ENCODE measurements around the gene ACAD11. TPM values are rescaled to one million over a fixed set of nuclear protein-coding genes. Genes with fewer than 3 reads are reported as not detected.

ACAD11 gene
- polyA plus RNA-seq, 3 donors: 0.31 to 25.4 (median 0.40) TPM

DNA sequence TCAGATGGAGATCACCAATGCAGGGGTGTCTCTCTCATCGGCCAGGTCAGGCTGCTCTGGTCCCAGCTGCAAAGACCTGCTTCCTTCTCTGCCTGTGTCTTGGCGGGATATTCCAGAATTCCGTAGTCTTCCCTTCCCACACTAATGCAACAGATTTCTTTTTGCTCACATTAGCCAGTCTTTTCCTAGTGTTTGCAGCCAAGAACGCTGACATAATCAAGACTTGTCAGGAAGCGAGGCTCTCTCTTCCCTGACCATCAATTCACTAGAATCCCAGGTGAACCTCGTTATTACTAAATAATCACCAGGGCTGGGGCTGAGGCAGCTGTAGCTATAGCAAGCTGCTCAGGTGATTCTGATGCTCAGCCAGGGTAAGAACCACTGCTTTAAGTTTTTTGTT lies 105.8 kb downstream of the ACAD11 start:
- intact Hi-C loops (cut with micrococcal nuclease): no loop called here
- H3K27me3 ChIP-seq (ENCODE audit: control insufficient read depth in 2 of 2, insufficient read depth in 2 of 2, low read length in 2 of 2): no peaks in the 10 kb centered on the region
- no peaks in the 10 kb centered on the region for H4K20me1 ChIP-seq (ENCODE audit: insufficient read depth, low read length)
- H3K27me3 Mint-ChIP-seq (ENCODE audit: low read depth in 3 of 3): peaks cover 0 to 3% (median 0%) of the 10 kb centered on the region in 3 donors
- H3K4me3 ChIP-seq (replicated peaks in 1 of 3; ENCODE audit: low read depth in 2 of 3, low read length in 3 of 3): no peak overlapping the region
- DNase-seq: no peak
- H3K4me3 Mint-ChIP-seq: no peak overlapping the region
- no peaks in the 10 kb centered on the region for H3K79me2 ChIP-seq (ENCODE audit: insufficient read depth, low read length)
- 96% methylated on average over 5 of the region's 6 CpGs for WGBS (ENCODE audit: insufficient coverage)
- no peak overlapping the region for H3K9ac ChIP-seq (ENCODE audit: insufficient read depth, low read length, poor library complexity, severe bottlenecking)
- no peaks in the 10 kb centered on the region for H3K36me3 ChIP-seq (replicated peaks in 1 of 2; ENCODE audit: control insufficient read depth in 1 of 2, insufficient read depth in 2 of 2, low read length in 2 of 2)
- H3K9me3 Mint-ChIP-seq: peaks cover 0 to 3% (median 0%) of the 10 kb centered on the region in 7 donors
- H3K27ac Mint-ChIP-seq: no peak overlapping the region
- H2AFZ ChIP-seq (ENCODE audit: insufficient read depth, low read depth, low read length, poor library complexity, severe bottlenecking): no peak overlapping the region
- H3K4me1 Mint-ChIP-seq: peaks cover 14% of the 10 kb centered on the region
- H3K27ac ChIP-seq (ENCODE audit: low read depth in 1 of 2, low read length in 2 of 2): no peak overlapping the region
- H3K36me3 Mint-ChIP-seq: peaks cover 4 to 11% of the 10 kb centered on the region in 2 donors
- H3K9me3 ChIP-seq (replicated peaks in 1 of 2; ENCODE audit: control insufficient read depth in 1 of 2, insufficient read depth in 1 of 2, low read length in 2 of 2): no peaks in the 10 kb centered on the region
- no peak for TF ChIP-seq CTCF (IDR thresholded peaks at IDR 0.05)
- H3K4me2 ChIP-seq (replicated peaks; ENCODE audit: extremely low read depth, low read length, poor library complexity, severe bottlenecking): no peak overlapping the region
- H3K4me1 ChIP-seq (ENCODE audit: control insufficient read depth in 1 of 2, insufficient read depth in 2 of 2, low read length in 2 of 2): peaks cover 5 to 7% of the 10 kb centered on the region in 2 donors

- Histone ChIP-seq H3K9ac (ENCODE audit: insufficient read depth, low read length, poor library complexity, severe bottlenecking) (no peak overlapping the region), H3K27me3 (ENCODE audit: control insufficient read depth in 2 of 2, insufficient read depth in 2 of 2, low read length in 2 of 2) (no peaks in the 10 kb centered on the region), H3K4me3 (replicated peaks in 1 of 3; ENCODE audit: low read depth in 2 of 3, low read length in 3 of 3) (no peak overlapping the region), H3K4me1 (ENCODE audit: control insufficient read depth in 1 of 2, insufficient read depth in 2 of 2, low read length in 2 of 2) (peaks cover 7 to 12% of the 10 kb centered on the region in 2 donors), H3K79me2 (ENCODE audit: insufficient read depth, low read length) (no peaks in the 10 kb centered on the region), H3K36me3 (replicated peaks in 1 of 2; ENCODE audit: control insufficient read depth in 1 of 2, insufficient read depth in 2 of 2, low read length in 2 of 2) (no peaks in the 10 kb centered on the region), H2AFZ (ENCODE audit: insufficient read depth, low read depth, low read length, poor library complexity, severe bottlenecking) (no peak overlapping the region), H4K20me1 (ENCODE audit: insufficient read depth, low read length) (no peaks in the 10 kb centered on the region), H3K4me2 (replicated peaks; ENCODE audit: extremely low read depth, low read length, poor library complexity, severe bottlenecking) (no peak overlapping the region), H3K27ac (ENCODE audit: low read depth in 1 of 2, low read length in 2 of 2) (no peak overlapping the region), H3K9me3 (replicated peaks in 1 of 2; ENCODE audit: control insufficient read depth in 1 of 2, insufficient read depth in 1 of 2, low read length in 2 of 2) (no peaks in the 10 kb centered on the region)
- no peak for TF ChIP-seq CTCF (IDR thresholded peaks at IDR 0.05)
- peaks cover 0 to 5% (median 0%) of the 10 kb centered on the region in 7 donors for H3K9me3 Mint-ChIP-seq
- no peak for DNase-seq
- peaks cover 0 to 3% (median 0%) of the 10 kb centered on the region in 3 donors for H3K27me3 Mint-ChIP-seq (ENCODE audit: low read depth in 3 of 3)
- H3K4me3 Mint-ChIP-seq: no peak overlapping the region
- WGBS (ENCODE audit: insufficient coverage): no CpG with 5 or more reads among the region's 3 CpGs
- no peak overlapping the region for H3K27ac Mint-ChIP-seq
- intact Hi-C loops (cut with micrococcal nuclease): no loop called here
- peaks cover 2% of the 10 kb centered on the region in 2 donors for H3K36me3 Mint-ChIP-seq
- H3K4me1 Mint-ChIP-seq: peaks cover 25% of the 10 kb centered on the region
Measured at GRCh38 chr3:132550579-132551305, 108.9 kb downstream of the ACAD11 start.

Measured in CD14-positive monocyte (primary cell).